HG03571 (cell line): Measurements from ENCODE around the gene RASA3.
"Not testable (repeated sequence)": the region's sequence is repeated elsewhere in the genome, so short reads cannot be mapped to it uniquely, and the experiment has no call there.

ENCODE experiments used
- ATAC-seq: cut with Tn5 transposase; IDR thresholded peaks from one replicate; pipeline ENCODE4 v1.9.1; 2021; ENCODE audit not compliant: unreplicated experiment

The RASA3 gene

DNA sequence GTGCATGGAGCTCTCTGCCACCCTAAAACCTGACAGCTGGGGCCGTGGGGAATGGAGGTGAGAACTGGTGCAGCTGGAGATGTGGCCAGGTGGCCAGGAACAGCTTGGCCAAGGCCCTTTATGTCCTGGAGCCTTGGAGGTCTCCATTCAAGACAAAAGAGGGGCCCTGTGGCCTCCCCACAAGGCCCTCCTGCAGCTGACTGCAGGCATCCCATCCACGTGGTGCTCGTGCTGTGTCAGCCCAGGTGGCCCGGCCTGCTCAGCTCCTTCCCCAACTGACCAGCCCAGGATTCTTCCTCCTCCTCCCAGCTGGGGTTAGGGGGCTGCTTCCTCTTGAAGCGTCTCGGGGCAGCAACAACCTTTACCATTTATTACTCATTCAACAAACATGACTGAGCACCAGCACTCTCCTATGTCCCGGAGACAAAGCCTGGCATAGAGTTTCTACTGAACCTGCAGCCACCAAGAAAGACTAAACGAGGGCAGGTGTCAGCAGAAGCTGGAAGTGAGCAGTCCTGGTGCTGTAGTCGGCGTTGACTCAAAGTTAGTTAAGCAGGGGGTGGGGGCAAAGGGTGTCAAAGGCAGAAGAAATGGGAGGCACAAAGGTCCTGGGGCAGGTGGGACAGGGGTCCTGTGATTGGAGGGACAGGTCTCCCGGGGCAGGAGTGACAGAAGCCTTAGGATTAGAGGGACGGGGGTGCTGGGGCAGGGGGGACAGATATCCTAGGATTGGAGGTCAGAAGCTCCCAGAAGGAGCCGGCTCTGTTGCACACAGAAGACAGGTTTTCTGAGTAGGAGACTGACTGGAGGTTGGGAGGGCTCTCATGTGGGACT is 135.3 kb downstream of the RASA3 start:
- ATAC-seq = no peak

GRCh38 chr13:113996081-113996911 is 136.1 kb downstream of the RASA3 start:
- ATAC-seq = no peak

DNA sequence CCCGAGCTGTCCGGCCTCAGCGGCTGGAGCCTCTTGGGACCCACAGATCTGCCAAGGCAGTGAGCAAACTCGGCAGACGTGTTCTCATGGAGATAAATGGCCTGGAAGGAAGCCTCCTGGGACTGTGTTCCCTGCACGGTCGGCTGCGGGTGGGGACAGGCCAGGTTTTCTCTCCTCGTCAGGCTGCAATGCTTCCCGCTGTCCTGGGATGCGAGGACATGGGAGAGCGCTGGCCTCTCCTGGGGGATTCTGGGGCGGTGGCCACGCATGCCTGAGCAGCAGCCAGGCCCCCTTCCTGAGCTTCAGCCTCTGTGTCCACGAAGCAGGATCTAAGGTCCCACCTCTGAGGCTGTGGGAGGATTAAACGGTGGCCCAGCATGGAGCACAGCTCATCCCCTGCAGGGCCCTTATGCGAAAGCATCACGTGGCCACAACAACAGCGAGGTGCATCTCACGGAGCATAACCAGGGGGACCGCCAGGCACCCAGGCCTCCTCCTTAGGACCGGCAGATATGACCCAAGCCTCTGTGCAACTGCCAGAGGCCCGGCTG is 137.3 kb downstream of the RASA3 start:
- no peak for ATAC-seq

DNA sequence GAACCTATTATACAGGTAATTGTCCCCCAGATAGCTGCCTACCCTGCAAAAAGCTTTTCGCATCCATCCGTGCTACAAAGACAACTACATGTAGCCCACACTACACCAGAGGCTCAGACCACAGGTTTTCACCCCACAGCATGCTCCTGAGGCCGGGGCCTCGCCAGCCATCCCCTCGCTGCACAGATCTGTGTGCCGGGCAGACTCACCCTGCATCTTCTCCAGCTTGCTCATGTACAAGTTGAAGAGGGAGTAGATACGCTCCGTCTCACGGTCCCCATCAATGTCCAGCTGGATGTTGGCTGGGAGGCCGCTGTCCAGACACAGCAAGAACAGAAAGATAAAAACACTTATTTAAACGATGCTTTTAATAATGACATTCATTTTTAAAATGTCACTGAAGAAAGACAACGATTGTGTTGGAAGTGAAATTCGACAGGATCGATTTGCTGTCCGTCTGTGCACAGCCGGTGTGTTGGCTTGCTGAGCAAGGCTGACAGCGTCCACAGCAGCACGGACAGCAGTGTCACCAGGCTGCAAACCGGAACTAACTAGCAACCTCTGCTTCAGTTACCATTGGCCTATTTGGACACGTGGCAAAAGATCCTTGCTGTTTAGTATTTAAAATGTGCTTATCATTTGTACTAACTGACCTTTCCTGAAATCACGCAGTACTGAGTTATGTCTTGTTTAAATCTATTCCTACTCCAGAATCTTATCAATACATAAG is 140.0 kb downstream of the RASA3 start:
- ATAC-seq = no peak

DNA sequence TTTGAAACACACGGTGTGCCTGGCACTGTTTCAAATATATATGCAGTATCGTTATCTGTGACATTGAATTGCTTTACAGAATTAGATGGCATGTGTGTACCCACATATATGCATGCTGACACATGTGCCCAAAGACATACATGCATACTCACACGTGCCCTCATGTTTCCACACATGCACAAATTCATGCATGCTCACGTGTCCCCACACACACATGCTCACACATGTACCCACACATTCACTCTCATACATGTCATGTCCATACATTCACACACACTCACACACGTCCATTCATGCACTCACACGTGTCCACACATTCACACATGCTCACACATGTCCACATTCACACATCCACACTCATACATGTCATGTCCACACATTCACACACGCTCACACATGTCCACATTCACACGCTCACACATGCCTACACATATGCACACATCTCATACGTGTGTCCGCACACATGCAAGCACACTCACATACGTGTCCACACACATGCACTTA is 140.7 kb downstream of the RASA3 start:
- ATAC-seq = no peak

DNA sequence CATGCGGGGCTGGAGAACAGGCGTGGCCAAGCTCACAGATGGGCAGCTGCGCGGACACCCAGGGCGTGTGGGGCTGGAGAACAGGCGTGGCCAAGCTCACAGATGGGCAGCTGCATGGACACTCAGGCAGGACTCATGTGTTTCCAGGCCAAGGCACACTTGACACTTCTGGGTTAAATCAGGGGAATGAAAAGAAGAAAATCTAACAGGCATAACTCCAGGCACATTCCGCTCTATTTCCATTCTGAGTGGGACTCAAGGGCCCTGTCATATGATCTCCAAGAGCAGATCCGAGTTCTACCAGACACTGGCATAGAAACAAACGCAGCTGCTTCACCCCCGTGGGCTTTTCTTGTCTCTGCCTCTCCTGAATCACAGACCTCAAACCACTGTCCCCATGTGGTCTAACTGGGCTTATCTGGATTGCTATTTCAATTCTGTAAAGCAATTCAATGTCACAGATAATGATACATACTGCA is 141.2 kb downstream of the RASA3 start:
- no peak for ATAC-seq

GRCh38 chr13:113990321-113990837 is 142.0 kb downstream of the RASA3 start:
- ATAC-seq = no peak

- no peak for ATAC-seq
Observed at GRCh38 chr13:113989585-113990300, 142.7 kb downstream of the RASA3 start.

GRCh38 chr13:113988859-113989258 is 143.6 kb downstream of the RASA3 start:
- not testable (repeated sequence) for ATAC-seq

- no peak for ATAC-seq
Observed at GRCh38 chr13:113982296-113982661, 150.1 kb downstream of the RASA3 start.

GRCh38 chr13:113981611-113982295 is 150.7 kb downstream of the RASA3 start:
- ATAC-seq = no peak

DNA sequence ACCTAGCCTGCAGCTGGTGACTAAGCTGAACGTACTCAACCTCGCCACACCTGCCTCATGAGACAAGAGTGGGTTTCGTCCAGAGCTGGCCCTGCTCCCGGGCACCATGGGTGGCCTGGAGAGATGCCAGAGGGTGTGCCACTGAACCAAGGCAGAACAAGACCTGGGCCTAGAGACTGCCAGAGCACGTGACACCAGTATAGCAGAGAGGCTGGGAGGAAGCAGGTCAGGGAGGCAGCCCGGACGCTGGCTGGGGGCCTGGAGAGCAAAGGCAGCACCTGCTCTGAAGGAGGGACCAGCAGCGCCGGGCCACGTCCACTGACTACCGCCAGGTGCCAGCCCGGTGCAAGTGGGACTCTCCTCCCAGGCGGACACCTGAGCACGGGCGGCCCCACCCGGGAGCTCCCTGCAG is 151.2 kb downstream of the RASA3 start:
- no peak for ATAC-seq

DNA sequence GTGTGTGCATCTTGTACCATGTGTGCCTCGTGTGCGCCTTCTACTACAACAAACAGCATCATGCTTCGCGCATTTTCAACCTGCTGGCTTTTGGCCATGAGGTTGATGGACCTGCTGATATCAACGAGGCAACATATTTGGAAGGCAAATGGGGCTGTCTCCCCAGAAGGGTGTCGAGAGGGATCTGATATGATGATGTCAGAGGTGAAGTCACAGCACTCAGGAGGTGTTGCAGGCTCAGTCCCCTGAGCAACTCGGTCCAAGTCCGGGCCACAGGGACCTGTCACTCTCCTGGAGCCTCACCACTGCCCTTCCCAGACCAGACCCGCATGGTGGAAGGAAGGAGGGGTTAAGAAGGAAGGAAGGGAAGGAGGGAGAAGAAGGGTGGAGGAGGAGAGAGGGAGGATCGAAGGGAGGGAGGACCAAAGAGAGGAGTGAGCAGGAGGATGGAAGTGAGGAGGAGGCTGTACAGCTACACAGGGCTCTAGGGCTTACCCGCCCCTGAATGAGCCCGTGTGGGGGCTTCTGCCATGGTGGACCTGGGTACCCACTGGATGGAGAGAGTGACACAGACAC is 151.8 kb downstream of the RASA3 start:
- ATAC-seq = no peak

- ATAC-seq = no peak
Observed at GRCh38 chr13:113979791-113980471, 152.5 kb downstream of the RASA3 start.

DNA sequence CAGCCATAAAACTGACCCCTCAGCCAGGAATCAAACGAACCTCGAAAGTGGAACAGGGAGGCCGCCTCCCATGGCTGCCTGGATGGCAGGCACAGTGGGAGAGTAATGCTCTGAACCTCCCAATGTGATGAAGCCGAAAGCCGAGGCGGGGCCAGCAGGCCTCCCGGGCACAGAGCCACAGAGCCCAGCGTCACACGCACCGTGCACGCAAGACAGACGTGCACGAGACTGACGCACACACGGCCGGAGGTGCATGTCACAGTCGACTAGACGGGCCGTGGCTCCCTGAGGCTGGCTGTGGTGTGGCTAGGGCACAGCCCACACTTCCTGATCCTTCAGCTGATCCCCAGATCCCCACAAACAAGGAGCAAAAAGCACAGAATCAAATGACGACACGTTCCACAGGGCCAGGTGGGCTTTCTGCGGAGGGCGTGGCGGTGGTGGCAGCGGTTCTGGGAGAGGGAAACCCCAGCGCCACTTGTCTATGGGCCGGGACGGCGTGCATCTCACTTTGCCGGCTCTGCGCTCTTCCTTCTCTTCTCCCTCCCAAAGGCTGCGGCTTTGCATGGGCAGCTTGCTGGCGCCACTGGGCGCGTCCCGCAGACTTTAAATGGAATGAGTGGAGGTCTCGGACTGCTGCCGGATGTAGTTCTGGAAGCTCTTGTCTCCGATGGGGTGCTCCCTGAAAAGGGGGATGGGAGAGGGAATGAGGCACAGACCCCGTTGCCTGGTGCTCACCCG is 153.5 kb downstream of the RASA3 start:
- no peak for ATAC-seq

DNA sequence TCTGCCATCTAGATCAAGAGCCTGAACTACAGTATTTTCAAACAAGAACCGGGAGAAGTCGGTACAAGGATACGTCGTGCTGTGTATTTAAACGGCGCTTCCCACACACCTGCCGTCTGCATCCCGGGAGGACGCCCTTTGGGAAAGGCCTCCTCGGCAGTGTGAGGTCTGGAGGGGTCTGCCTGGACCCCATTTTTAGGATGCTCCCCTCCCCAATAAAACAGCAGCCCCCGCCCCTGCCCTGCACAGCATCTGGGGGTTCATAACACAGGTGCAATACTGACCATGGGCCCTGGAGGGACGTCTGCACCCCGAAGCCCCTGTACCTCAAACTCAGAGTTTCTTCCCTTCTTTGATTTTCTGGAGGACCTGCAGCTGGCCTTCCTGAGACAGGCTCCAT is 154.4 kb downstream of the RASA3 start:
- no peak for ATAC-seq

DNA sequence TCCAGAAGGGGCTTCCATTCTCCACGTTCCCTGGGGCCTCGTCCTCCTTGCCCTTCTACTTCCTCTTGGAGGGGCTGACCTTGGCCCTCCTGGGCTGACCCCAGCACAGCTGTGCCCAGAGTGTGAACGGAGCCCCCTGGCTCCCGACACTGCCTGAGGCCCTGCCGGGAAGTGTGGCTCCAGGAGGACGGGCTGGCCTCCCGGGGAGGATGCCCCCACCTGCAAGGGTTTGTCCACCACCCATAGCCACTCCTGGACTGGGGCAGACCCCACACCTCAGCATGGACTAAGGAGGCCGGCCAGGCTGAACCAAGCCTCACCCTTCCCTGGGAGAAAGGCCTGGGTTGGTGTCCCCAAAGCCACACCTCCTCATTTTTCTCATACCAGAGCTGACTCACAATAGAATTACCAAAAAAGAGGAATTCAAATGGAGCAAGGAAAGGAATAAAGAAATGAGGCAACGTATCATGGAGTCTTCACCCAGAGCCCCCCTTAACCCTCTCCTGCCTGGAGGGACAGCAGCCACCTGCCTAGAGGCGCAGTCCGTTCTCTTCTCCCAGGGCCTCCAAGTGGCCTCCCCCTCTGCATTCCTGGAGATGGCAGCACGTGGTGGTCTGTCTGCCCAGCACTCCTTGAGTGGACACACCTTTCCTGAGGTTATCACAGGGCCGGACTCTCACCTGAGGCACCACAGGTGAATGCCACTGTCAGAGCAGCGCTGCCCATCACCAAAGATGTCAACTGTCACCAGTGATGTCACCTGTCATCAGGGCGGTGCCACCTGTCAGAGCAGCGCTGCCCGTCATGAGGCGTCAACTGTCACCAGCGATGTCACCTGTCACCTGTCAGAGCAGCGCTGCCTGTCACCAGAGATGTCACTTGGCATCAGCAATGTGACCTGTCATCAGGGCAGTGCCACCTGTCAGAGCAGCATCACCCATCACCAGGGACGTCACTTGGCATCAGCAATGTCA is 155.4 kb downstream of the RASA3 start:
- ATAC-seq = no peak
